Measurements from ENCODE around the gene RASIP1. TPM values are rescaled to one million over a fixed set of nuclear protein-coding genes. Genes with fewer than 3 reads are reported as not detected.

Gene RASIP1
- total and polyA plus RNA-seq, 2 of the 8 experiments (the other 6 are each of a cell fraction or from before 2014, with no cell fraction given), result 9.3 to 11.4 TPM

DNA sequence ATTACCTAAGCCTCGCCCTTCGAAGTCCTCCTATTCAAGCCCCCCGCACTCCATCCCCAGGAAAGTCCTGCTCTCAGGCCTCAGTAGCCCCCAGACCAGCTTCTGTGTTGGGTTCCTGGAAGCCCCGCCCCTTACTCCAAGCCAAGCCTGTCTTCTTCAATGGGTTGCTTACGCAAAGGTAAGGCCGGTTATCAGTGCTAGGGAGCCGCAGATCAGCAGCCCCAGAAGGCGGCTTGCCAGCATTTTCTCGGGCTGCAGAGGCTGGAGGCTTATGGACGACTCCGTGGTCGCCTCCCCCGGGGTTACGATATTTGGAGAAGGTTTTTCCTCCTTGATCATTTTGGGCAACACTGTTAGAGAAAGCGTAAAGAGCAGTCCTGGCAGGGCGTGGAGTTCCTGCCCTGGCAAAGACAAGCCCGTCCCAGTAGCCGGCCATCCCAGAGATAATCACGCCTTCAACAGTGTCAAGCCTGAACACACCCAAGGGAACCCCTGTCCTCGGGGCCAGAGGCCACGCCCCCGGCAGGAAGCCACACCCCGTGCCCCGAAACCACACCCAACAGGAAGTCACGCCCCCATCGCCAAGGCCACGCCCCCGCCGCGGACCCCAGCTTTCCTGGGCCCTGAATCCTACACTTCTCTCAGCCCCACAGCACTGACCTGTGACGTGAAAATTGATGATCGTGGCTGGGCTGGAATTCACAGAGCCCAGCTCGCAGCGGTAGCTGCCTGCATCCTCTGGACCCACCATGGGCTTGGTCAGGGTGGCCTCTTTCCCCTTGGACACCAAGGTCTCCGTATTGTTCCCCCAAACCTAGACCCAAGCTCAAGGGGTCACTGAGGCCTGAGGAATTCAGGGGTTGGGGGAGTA lies 954 bp upstream of the RASIP1 start (continued):
- TF ChIP-seq KDM4A (IDR thresholded peaks at IDR 0.05; ENCODE audit: low read depth, low read length, severe bottlenecking), result no peak
- TF ChIP-seq, protein P1, sequence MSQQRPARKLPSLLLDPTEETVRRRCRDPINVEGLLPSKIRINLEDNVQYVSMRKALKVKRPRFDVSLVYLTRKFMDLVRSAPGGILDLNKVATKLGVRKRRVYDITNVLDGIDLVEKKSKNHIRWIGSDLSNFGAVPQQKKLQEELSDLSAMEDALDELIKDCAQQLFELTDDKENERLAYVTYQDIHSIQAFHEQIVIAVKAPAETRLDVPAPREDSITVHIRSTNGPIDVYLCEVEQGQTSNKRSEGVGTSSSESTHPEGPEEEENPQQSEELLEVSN (IDR thresholded peaks at IDR 0.05), result no peak
- peak; percentile 31; the same call in 1 of the 2 replicates for TF ChIP-seq CREB1 (IDR thresholded peaks at IDR 0.05)
- peak; percentile 26 for TF ChIP-seq TBP (IDR thresholded peaks at IDR 0.05; ENCODE audit: low read depth, low read length)

Measured in H1 (cell line).